ENCODE data around the gene NOTCH4. TPM values are rescaled to one million over a fixed set of nuclear protein-coding genes. Genes with fewer than 3 reads are reported as not detected.

NOTCH4 gene
- total RNA-seq, 1 donor, result 1.1 TPM

GRCh38 chr6:32198866-32199265 lies 25.0 kb downstream of the NOTCH4 start:
- DNase-seq (ENCODE audit: low read depth), result no peak
- no peak overlapping the region for H3K4me3 ChIP-seq (ENCODE audit: low read depth, low read length)

GRCh38 chr6:32198345-32198696 lies 25.5 kb downstream of the NOTCH4 start:
- TF ChIP-seq CTCF (IDR thresholded peaks at IDR 0.05; ENCODE audit: insufficient read depth, low read length), result no peak
- no peak overlapping the region for H3K4me3 ChIP-seq (ENCODE audit: low read depth, low read length)
- no peak for DNase-seq (ENCODE audit: low read depth)

More at GRCh38 chr6:32198866-32199265, 25.0 kb downstream of the NOTCH4 start:
- no peak for TF ChIP-seq CTCF (IDR thresholded peaks at IDR 0.05; ENCODE audit: insufficient read depth, low read length)

- no peak for TF ChIP-seq CTCF (IDR thresholded peaks at IDR 0.05; ENCODE audit: insufficient read depth, low read length)
- DNase-seq (ENCODE audit: low read depth), result peak; percentile 12
- H3K4me3 ChIP-seq (ENCODE audit: low read depth, low read length), result peak overlapping the region; percentile 95
Observed at GRCh38 chr6:32196682-32197616, 26.9 kb downstream of the NOTCH4 start.

- TF ChIP-seq CTCF (IDR thresholded peaks at IDR 0.05; ENCODE audit: insufficient read depth, low read length), result no peak
- peak; percentile 81 for DNase-seq (ENCODE audit: low read depth)
- peak overlapping the region; percentile 95 for H3K4me3 ChIP-seq (ENCODE audit: low read depth, low read length)
Observed at GRCh38 chr6:32195902-32196681, 27.8 kb downstream of the NOTCH4 start.

- TF ChIP-seq CTCF (IDR thresholded peaks at IDR 0.05; ENCODE audit: insufficient read depth, low read length), result peak; percentile 68
- peak overlapping the region; percentile 95 for H3K4me3 ChIP-seq (ENCODE audit: low read depth, low read length)
- DNase-seq (ENCODE audit: low read depth), result peak; percentile 99
Observed at GRCh38 chr6:32195652-32195901, 28.3 kb downstream of the NOTCH4 start.

GRCh38 chr6:32194825-32195651 lies 28.8 kb downstream of the NOTCH4 start:
- peak overlapping the region; percentile 58 for H3K4me3 ChIP-seq (ENCODE audit: low read depth, low read length)
- DNase-seq (ENCODE audit: low read depth), result peak; percentile 74
- peak; percentile 69 for TF ChIP-seq CTCF (IDR thresholded peaks at IDR 0.05; ENCODE audit: insufficient read depth, low read length)

Measured in fibroblast of the aortic adventitia (primary cell).